SJCRH30 (cell line): ENCODE data around the gene USP43. TPM values are rescaled to one million over a fixed set of nuclear protein-coding genes. Genes with fewer than 3 reads are reported as not detected.

Source experiments
- DNase-seq, 2 experiments: peaks; one replicate each; pipeline ENCODE4 v3.0.0-alpha.2; 2015 to 2020
- H3K27ac ChIP-seq: fragments of 250-450 bp; sonication (Bioruptor Pico); 2 replicates; pipeline ENCODE4 v1.5.1; 2020; ENCODE audit warnings: mild to moderate bottlenecking, moderate library complexity
- H3K27me3 ChIP-seq: fragments of 250-450 bp; sonication (Bioruptor Pico); 2 replicates; pipeline ENCODE4 v1.5.1; 2020; ENCODE audit warnings: mild to moderate bottlenecking, moderate library complexity
- H3K36me3 ChIP-seq: fragments of 250-450 bp; sonication (Bioruptor Pico); 2 replicates; pipeline ENCODE4 v1.5.1; 2020; ENCODE audit warnings: mild to moderate bottlenecking, moderate library complexity
- H3K4me1 ChIP-seq: fragments of 250-450 bp; sonication (Bioruptor Pico); 2 replicates; pipeline ENCODE4 v1.5.1; 2020; ENCODE audit warnings: mild to moderate bottlenecking, moderate library complexity
- H3K4me3 ChIP-seq: fragments of 250-450 bp; sonication (Bioruptor Pico); 2 replicates; pipeline ENCODE4 v1.5.1; 2020; ENCODE audit warnings: mild to moderate bottlenecking, moderate library complexity
- H3K9me3 ChIP-seq: fragments of 250-450 bp; sonication (Bioruptor Pico); replicated peaks from 2 replicates; pipeline ENCODE4 v1.5.1; 2020; ENCODE audit warnings: mild to moderate bottlenecking, moderate library complexity
- total RNA-seq: library from RNA; depleted of rRNA; stranded (reverse); fragments of >200 nt; shearing (Covaris generic); gene quantifications from 2 replicates; pipeline ENCODE4 v1.2.3, GENCODE V29; 2014; rRNA removed

USP43 gene
- total RNA-seq, 1 experiment from 2014 or later: 0.04 TPM

GRCh38 chr17:9769036-9769695 is 123.8 kb downstream of the USP43 start:
- H3K4me3 ChIP-seq: no peak overlapping the region
- no peaks in the 10 kb centered on the region for H3K27me3 ChIP-seq

GRCh38 chr17:9771465-9771864 is 126.1 kb downstream of the USP43 start:
- no peaks in the 10 kb centered on the region for H3K9me3 ChIP-seq

More at GRCh38 chr17:9769036-9769695, 123.8 kb downstream of the USP43 start:
- Histone ChIP-seq H3K9me3 (no peaks in the 10 kb centered on the region), H3K36me3 (no peaks in the 10 kb centered on the region), H3K27ac (no peak overlapping the region), H3K4me1 (no peaks in the 10 kb centered on the region)
- no peak for DNase-seq

GRCh38 chr17:9772658-9773057 is 127.3 kb downstream of the USP43 start:
- H3K9me3 ChIP-seq: no peaks in the 10 kb centered on the region
- H3K4me1 ChIP-seq: no peaks in the 10 kb centered on the region
- no peak for DNase-seq
- no peak overlapping the region for H3K4me3 ChIP-seq
- no peaks in the 10 kb centered on the region for H3K27me3 ChIP-seq
- no peaks in the 10 kb centered on the region for H3K36me3 ChIP-seq
- H3K27ac ChIP-seq: no peak overlapping the region

More at GRCh38 chr17:9771465-9771864, 126.1 kb downstream of the USP43 start:
- Histone ChIP-seq H3K27ac (no peak overlapping the region), H3K36me3 (no peaks in the 10 kb centered on the region), H3K4me1 (no peaks in the 10 kb centered on the region), H3K4me3 (no peak overlapping the region), H3K27me3 (no peaks in the 10 kb centered on the region)
- no peak for DNase-seq

GRCh38 chr17:9776911-9777310 is 131.6 kb downstream of the USP43 start:
- Histone ChIP-seq H3K27me3 (no peaks in the 10 kb centered on the region), H3K4me1 (no peaks in the 10 kb centered on the region), H3K36me3 (no peaks in the 10 kb centered on the region), H3K4me3 (no peak overlapping the region), H3K27ac (no peak overlapping the region), H3K9me3 (no peaks in the 10 kb centered on the region)
- DNase-seq: no peak

Other genes with a start within 250 kb of the USP43 start
- 40.1 and 47.1 TPM in 2 replicates for gene STX8, start 69.7 kb upstream of the USP43 start, total RNA-seq
- not detected in 2 replicates for gene CFAP52, start 68.9 kb upstream of the USP43 start, total RNA-seq
- not detected in 2 replicates for gene DHRS7C, start 146.1 kb downstream of the USP43 start, total RNA-seq
- gene GSG1L2, start 176.6 kb downstream of the USP43 start, total RNA-seq: not detected in 2 replicates
- not detected in 2 replicates for gene GLP2R, start 180.4 kb downstream of the USP43 start, total RNA-seq